Right lobe of liver (tissue), 6 donors: ENCODE measurements around the gene YAP1. TPM values are rescaled to one million over a fixed set of nuclear protein-coding genes. Genes with fewer than 3 reads are reported as not detected.

Experiments used
- ATAC-seq, 4 donors: fragments of 200-7000 bp; cut with Tn5 transposase; one replicate each; pipeline ENCODE4 v1.9.1; 2020; ENCODE audit warnings: mild to moderate bottlenecking in 4 of 4, moderate library complexity in 4 of 4
- DNase-seq, 3 donors: peaks; one replicate each; pipeline ENCODE4 v3.0.0-alpha.2; 2020
- H3K27ac ChIP-seq, 3 donors: fragments of 200-600 bp; one replicate each; pipeline ENCODE4 v1.8.0; 2022
- H3K27me3 ChIP-seq, 2 donors: fragments of 200-600 bp; one replicate each; pipeline ENCODE4 v1.8.0; 2022
- H3K36me3 ChIP-seq, 4 donors: fragments of 200-600 bp; sonication (generic) in 1 of 4; one replicate each; pipeline versions ENCODE4 v1.5.1 to v1.8.0; 2017 to 2022; ENCODE audit warnings: control low read depth in 1 of 4
- H3K4me1 ChIP-seq, 4 donors: fragments of 200-600 bp; sonication (generic) in 1 of 4; one replicate each; pipeline versions ENCODE4 v1.5.1 to v1.8.0; 2017 to 2022; ENCODE audit warnings: control low read depth in 1 of 4
- H3K4me3 ChIP-seq, 3 donors: fragments of 200-600 bp; one replicate each; pipeline ENCODE4 v1.8.0; 2022
- H3K9me3 ChIP-seq, 4 donors: fragments of 200-600 bp; sonication (generic) in 1 of 4; one replicate each; pipeline versions ENCODE4 v1.5.1 to v1.8.0; 2017 to 2022; ENCODE audit warnings: control low read depth in 1 of 4
- POLR2A ChIP-seq: fragments of 450-650 bp; IDR thresholded peaks from one replicate; pipeline ENCODE4 v1.6.1; 2017; ENCODE audit warnings: antibody characterized with exemption, mild to moderate bottlenecking
- WGBS: methylation state at CpG from one replicate; pipeline ENCODE4 v1.1.6; 2018; ENCODE audit warnings: low coverage, low lambda C conversion rate; ENCODE audit not compliant: insufficient coverage; ENCODE audit errors: missing lambda C conversion rate; 5-methylcytosine and 5-hydroxymethylcytosine counted together
- intact Hi-C, 2 donors: fragments of 100-400 bp; cut with DNase I; formaldehyde crosslinking; loops; one replicate each; pipeline versions ENCODE4 v1.11.2 to v1.14.1; 2022
- total RNA-seq, 6 experiments: library from RNA; depleted of rRNA in 2 of 6; stranded (reverse); fragments of >200 nt in 2 of 6; fragmentation: NEBNext Ultra II Directional in 3 of 6; extraction: Animal tissue kit (Norgen Biotek cat#: 25700) in 3 of 6; gene quantifications; one replicate each; pipeline versions ENCODE4 v1.1.0 to v1.2.4, GENCODE V29; 2016 to 2023
- TF ChIP-seq, protein P1 (sequence below), 4 donors: fragments of 200-600 bp in 3 of 4; fragments of 450-650 bp in 1 of 4; IDR thresholded peaks; one replicate each; pipeline versions ENCODE4 v1.5.1 to v1.8.0; 2016 to 2022; ENCODE audit warnings: antibody characterized with exemption in 4 of 4, mild to moderate bottlenecking in 2 of 4
- donor health status: DM: no; HTN: yes; CAD: no.
- donor health status: DM: no; HTN: no; CAD: no.
- donor health status: DM: no; HTN: no; CAD: no.
- donor health status: DM: no; HTN: yes; CAD: no.
- donor health status: DM: no; HTN: yes; CAD: no.

The YAP1 gene
- total RNA-seq, 6 experiments from 2014 or later, result 17.9 to 60.5 (median 36.3) TPM

DNA sequence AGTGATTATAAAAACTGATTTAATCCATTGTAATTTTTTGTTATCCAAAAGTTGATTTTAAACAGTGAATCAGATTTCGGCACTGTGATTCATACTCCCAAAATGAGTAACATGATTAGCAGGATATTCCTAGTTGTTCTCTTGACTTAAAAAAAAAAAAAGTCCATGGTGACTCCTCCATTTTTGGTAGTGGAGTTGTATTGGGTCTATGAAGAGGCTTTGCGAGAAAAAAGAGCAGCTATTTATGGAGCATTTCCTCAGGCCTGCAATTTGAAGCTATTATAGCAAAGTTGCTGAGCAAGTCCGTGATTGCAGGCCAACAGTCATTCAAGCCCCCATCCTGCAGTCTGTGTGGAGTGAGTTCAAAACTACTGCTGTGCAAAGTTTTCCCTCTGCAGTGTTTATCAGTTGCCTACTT, 28.8 kb downstream of the YAP1 start:
- no peak overlapping the region for H3K27ac ChIP-seq
- intact Hi-C loops, result no loop called here

DNA sequence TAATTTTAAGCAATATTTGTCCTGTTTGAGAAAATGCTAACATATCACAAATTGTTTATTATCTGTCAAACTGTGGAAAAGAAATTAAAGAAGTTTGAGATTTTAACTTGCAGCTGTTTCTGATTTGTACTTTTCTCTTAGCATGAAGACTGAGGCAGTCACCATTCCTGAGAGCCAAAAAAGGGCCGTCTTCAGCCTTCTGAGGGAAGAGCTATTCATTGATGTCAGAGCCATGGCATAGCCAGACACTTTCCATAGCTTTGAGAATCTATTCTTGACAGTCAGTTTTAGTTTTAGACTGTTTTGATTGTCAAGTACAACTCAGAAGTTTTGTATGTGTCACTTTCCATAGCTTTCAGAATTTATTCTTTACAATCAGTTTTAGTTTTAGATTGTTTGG, 32.1 kb downstream of the YAP1 start:
- DNase-seq, result no peak
- Histone ChIP-seq H3K9me3 (no peaks in the 10 kb centered on the region), H3K4me1 (peaks cover 0 to 33% (median 4%) of the 10 kb centered on the region in 4 donors), H3K36me3 (no peaks in the 10 kb centered on the region), H3K27me3 (no peaks in the 10 kb centered on the region), H3K27ac (no peak overlapping the region), H3K4me3 (no peak overlapping the region)
- WGBS, result 67% methylated on average over 1 of the region's 1 CpG
- intact Hi-C loops, result no loop called here
- TF ChIP-seq POLR2A, result no peak
- TF ChIP-seq, protein P1, sequence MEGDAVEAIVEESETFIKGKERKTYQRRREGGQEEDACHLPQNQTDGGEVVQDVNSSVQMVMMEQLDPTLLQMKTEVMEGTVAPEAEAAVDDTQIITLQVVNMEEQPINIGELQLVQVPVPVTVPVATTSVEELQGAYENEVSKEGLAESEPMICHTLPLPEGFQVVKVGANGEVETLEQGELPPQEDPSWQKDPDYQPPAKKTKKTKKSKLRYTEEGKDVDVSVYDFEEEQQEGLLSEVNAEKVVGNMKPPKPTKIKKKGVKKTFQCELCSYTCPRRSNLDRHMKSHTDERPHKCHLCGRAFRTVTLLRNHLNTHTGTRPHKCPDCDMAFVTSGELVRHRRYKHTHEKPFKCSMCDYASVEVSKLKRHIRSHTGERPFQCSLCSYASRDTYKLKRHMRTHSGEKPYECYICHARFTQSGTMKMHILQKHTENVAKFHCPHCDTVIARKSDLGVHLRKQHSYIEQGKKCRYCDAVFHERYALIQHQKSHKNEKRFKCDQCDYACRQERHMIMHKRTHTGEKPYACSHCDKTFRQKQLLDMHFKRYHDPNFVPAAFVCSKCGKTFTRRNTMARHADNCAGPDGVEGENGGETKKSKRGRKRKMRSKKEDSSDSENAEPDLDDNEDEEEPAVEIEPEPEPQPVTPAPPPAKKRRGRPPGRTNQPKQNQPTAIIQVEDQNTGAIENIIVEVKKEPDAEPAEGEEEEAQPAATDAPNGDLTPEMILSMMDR (IDR thresholded peaks at IDR 0.05), result no peak
- no peak for ATAC-seq

More for the DNA sequence above, 28.8 kb downstream of the YAP1 start:
- H3K9me3 ChIP-seq, result no peaks in the 10 kb centered on the region
- TF ChIP-seq, protein P1 (IDR thresholded peaks at IDR 0.05), result no peak
- no peak for TF ChIP-seq POLR2A
- no peaks in the 10 kb centered on the region for H3K36me3 ChIP-seq
- no peak for DNase-seq
- H3K27me3 ChIP-seq, result no peaks in the 10 kb centered on the region
- H3K4me3 ChIP-seq, result no peak overlapping the region
- peak in 2 of 4 donors; percentile 20 to 60 for ATAC-seq
- peaks cover 0 to 8% (median 2%) of the 10 kb centered on the region in 4 donors for H3K4me1 ChIP-seq
- 50% methylated on average over 3 of the region's 3 CpGs for WGBS

DNA sequence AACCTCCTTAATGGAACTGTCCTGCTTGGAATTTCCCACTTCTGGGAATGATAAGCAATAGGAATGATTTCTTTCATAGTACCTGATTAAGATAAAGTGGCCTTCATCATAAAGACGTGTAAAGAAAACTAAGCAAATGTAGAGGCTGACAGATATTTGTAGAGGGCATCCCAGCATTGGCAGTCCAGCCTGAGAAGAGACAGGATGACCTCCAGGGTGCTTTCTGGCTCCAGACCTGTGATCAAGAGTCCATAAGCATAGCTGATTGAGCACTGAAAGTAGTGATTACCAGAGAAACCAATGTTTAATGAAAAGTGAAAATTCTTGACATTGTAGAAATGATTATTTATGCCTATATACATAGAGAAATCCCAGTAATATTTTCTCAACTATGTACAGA, 33.6 kb downstream of the YAP1 start:
- DNase-seq (no peak), ATAC-seq (peak; percentile 24 to 55 (median 50))
- Histone ChIP-seq H3K4me3 (no peak overlapping the region), H3K9me3 (no peaks in the 10 kb centered on the region), H3K27me3 (no peaks in the 10 kb centered on the region), H3K36me3 (no peaks in the 10 kb centered on the region), H3K4me1 (peaks cover 0 to 37% (median 4%) of the 10 kb centered on the region in 4 donors), H3K27ac (no peak overlapping the region)
- 25% methylated on average over 1 of the region's 1 CpG for WGBS
- intact Hi-C loops, result no loop called here
- TF ChIP-seq, protein P1 (IDR thresholded peaks at IDR 0.05), result no peak
- TF ChIP-seq POLR2A, result no peak

DNA sequence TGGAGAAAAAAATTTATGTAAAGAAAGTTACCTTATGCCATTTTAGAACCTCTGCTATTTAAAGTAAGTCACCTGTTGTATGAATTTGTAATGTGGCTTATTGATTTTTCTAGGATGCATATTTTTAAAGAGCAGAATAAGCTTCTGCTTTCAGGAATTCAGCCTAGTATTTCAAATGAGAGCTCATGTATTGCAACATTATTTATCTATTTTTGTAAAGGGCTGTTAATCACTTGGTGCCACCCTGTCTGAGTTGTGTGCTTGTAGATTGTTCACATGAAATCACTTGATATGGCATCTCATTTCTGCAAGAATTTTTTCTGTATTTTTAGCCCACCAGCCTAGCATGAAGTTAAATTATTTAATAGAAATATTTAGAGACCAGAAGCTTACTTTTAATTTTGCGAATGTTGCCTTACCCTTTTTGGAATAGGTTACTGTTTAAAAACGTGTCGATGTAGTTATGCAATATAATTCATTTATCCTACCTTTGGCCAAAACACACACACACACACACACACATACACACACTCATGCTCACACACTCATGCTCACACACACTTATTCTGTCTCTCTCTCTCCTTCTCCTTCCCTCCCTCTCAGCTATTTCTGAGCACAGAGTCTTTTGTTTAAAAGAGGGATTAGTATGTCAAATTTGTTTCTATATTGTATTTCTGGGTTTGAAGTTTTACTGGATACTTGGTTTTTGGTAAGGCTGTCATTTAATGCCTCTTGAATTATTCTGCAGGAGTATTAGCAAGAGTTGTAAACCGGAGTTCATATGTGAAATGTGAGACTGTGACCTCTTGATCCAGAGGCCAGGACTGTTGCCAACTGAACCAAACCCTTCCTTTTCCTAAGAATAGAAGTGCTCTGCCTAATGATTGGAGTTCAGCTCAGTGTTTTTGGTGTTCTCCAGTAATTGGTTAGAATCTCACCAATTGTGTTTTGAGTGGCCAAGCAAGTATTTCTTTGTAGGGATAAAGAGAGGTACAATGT, 34.4 kb downstream of the YAP1 start:
- intact Hi-C loops, result no loop called here
- H3K9me3 ChIP-seq, result no peaks in the 10 kb centered on the region
- no peaks in the 10 kb centered on the region for H3K27me3 ChIP-seq
- ATAC-seq (peak; percentile 86 to 92 (median 90)), DNase-seq (peak in 2 of 3 donors; percentile 26 to 75)
- H3K4me3 ChIP-seq, result no peak overlapping the region
- TF ChIP-seq POLR2A, result no peak
- TF ChIP-seq, protein P1 (IDR thresholded peaks at IDR 0.05), result no peak
- whole genome bisulfite sequencing, result 17% methylated on average over 4 of the region's 4 CpGs
- no peaks in the 10 kb centered on the region for H3K36me3 ChIP-seq
- peak overlapping the region in 1 of 3 donors; percentile 19 for H3K27ac ChIP-seq
- H3K4me1 ChIP-seq, result peaks cover 0 to 37% (median 4%) of the 10 kb centered on the region in 4 donors
